Measurements from ENCODE around the gene TAF9. TPM values are rescaled to one million over a fixed set of nuclear protein-coding genes. Genes with fewer than 3 reads are reported as not detected.
A peak's percentile ranks its signal among the peaks of the same experiment; 100 is the strongest.

The TAF9 gene
- total and polyA plus RNA-seq, 2 of the 13 experiments (the other 11 are each of a cell fraction or from before 2014, with no cell fraction given), result 113 to 218 TPM

GRCh38 chr5:69378376-69378775 is 9.1 kb upstream of the TAF9 start:
- POLR2A ChIA-PET, result no interaction called here
- no peak overlapping the region for H2AFZ ChIP-seq (ENCODE audit: low read length)
- H3K79me2 ChIP-seq (ENCODE audit: insufficient read depth, low read length), result no peaks in the 10 kb centered on the region
- H3K9ac ChIP-seq (ENCODE audit: insufficient read depth, low read depth, low read length), result no peak overlapping the region
- ATAC-seq (no peak), DNase-seq (ENCODE audit: low spot score) (no peak), FAIRE-seq (no peak)
- no TSS peak for BruUV-seq (replicated peaks)
- H3K27ac ChIP-seq (ENCODE audit: extremely low read length, insufficient read depth, low read length), result no peak overlapping the region
- no peaks in the 10 kb centered on the region for H3K4me1 ChIP-seq (ENCODE audit: insufficient read depth, low read length)
- no peak overlapping the region for H3K4me3 ChIP-seq (replicated peaks in 1 of 3; ENCODE audit: insufficient read depth in 1 of 3, low read depth in 2 of 3, low read length in 3 of 3)
- in situ Hi-C loops (cut with HindIII; ENCODE audit: extremely low pct_ligation_motif_present, low pct_unique_long_range_greater_than_20kb), result no loop called here
- CTCF ChIA-PET (ENCODE audit: low intra/inter-chr PET ratio, low total read pairs), result no interaction called here
- no peak overlapping the region for H3K4me2 ChIP-seq (ENCODE audit: low read depth, low read length)
- peaks cover 8 to 32% of the 10 kb centered on the region in 2 experiments for H3K36me3 ChIP-seq (replicated peaks in 1 of 2; ENCODE audit: control insufficient read depth in 1 of 2, insufficient read depth in 2 of 2, low read length in 2 of 2)
- H3K9me3 ChIP-seq (ENCODE audit: low read length), result no peaks in the 10 kb centered on the region
- TF ChIP-seq MAFK (conservative IDR thresholded peaks at IDR 0.05 in 1 of 2, IDR thresholded peaks at IDR 0.05 in 1 of 2; ENCODE audit: low read length in 2 of 2) (peak; percentile 77 to 89), MAFF (IDR thresholded peaks at IDR 0.05; ENCODE audit: low read depth, low read length) (peak; percentile 80), AGO1 (IDR thresholded peaks at IDR 0.05; ENCODE audit: low read depth, low read length, poor library complexity, severe bottlenecking) (no peak)
- intact Hi-C loops (cut with micrococcal nuclease; ENCODE audit: unreplicated experiment), result no loop called here
- H3K27me3 ChIP-seq (ENCODE audit: control insufficient read depth in 1 of 2, insufficient read depth in 2 of 2, low read length in 2 of 2), result no peaks in the 10 kb centered on the region
- no peaks in the 10 kb centered on the region for H4K20me1 ChIP-seq (ENCODE audit: insufficient read depth, low read length)

DNA sequence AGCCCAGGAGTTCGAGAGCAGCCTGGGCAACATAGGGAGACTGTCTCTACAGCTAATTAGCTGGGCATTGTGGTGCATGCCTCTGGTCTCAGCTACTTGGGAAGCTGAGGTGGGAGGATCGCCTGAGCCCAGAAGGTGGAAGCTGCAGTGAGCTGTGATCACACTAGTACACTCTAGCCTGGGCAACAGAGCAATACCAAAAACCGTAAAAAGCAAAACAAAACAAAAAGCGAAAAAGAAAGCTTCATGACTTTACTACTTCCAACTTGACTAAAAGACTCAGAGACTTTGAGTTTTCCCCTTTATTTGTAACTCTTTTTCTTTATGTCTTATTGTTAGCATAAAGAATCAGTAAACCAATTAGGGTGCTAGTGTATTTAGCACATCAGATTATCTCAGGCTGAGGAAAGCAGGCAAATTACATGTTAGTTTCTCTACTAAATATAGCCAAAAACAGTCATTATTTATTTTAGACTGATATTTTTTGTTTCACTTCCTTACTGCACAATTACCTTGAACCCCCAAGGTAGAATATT is 5.7 kb upstream of the TAF9 start:
- peaks cover 22% of the 10 kb centered on the region for H3K79me2 ChIP-seq (ENCODE audit: insufficient read depth, low read length)
- no peaks in the 10 kb centered on the region for H4K20me1 ChIP-seq (ENCODE audit: insufficient read depth, low read length)
- no peak overlapping the region for H2AFZ ChIP-seq (ENCODE audit: low read length)
- intact Hi-C loops (cut with micrococcal nuclease; ENCODE audit: unreplicated experiment), result no loop called here
- H3K9me3 ChIP-seq (ENCODE audit: low read length), result no peaks in the 10 kb centered on the region
- no peaks in the 10 kb centered on the region; a peak in 1 of 5 replicates for H3K27me3 ChIP-seq (ENCODE audit: control insufficient read depth in 1 of 2, insufficient read depth in 2 of 2, low read length in 2 of 2)
- no peak overlapping the region for H3K4me3 ChIP-seq (replicated peaks in 1 of 3; ENCODE audit: insufficient read depth in 1 of 3, low read depth in 2 of 3, low read length in 3 of 3)
- CTCF ChIA-PET (ENCODE audit: low intra/inter-chr PET ratio, low total read pairs), result no interaction called here
- no TSS peak for BruUV-seq (replicated peaks)
- FAIRE-seq (no peak), ATAC-seq (no peak), DNase-seq (ENCODE audit: low spot score) (no peak)
- H3K36me3 ChIP-seq (replicated peaks in 1 of 2; ENCODE audit: control insufficient read depth in 1 of 2, insufficient read depth in 2 of 2, low read length in 2 of 2), result peaks cover 5 to 20% of the 10 kb centered on the region in 2 experiments
- peaks cover 19% of the 10 kb centered on the region for H3K4me1 ChIP-seq (ENCODE audit: insufficient read depth, low read length)
- 93% methylated on average over 4 of the region's 4 CpGs for WGBS (ENCODE audit: low lambda C conversion rate)
- H3K4me2 ChIP-seq (ENCODE audit: low read depth, low read length), result no peak overlapping the region
- POLR2A ChIA-PET, result no interaction called here
- TF ChIP-seq ZMYM3 (CRISPR knock-in tag; IDR thresholded peaks at IDR 0.05), result no peak
- no peak for TF ChIP-seq SCMH1 (CRISPR knock-in tag; IDR thresholded peaks at IDR 0.05; ENCODE audit: borderline replicate concordance)
- TF ChIP-seq CAMTA2 (CRISPR knock-in tag; IDR thresholded peaks at IDR 0.05; ENCODE audit: borderline replicate concordance), result no peak
- TF ChIP-seq SP1 (IDR thresholded peaks at IDR 0.05), result no peak
- TF ChIP-seq SP1 (CRISPR knock-in tag; IDR thresholded peaks at IDR 0.05), result no peak
- TF ChIP-seq, protein P1, sequence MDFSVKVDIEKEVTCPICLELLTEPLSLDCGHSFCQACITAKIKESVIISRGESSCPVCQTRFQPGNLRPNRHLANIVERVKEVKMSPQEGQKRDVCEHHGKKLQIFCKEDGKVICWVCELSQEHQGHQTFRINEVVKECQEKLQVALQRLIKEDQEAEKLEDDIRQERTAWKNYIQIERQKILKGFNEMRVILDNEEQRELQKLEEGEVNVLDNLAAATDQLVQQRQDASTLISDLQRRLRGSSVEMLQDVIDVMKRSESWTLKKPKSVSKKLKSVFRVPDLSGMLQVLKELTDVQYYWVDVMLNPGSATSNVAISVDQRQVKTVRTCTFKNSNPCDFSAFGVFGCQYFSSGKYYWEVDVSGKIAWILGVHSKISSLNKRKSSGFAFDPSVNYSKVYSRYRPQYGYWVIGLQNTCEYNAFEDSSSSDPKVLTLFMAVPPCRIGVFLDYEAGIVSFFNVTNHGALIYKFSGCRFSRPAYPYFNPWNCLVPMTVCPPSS (IDR thresholded peaks at IDR 0.05), result no peak
- no peak for TF ChIP-seq MNT (IDR thresholded peaks at IDR 0.05)
- TF ChIP-seq FOXK2 (IDR thresholded peaks at IDR 0.05), result no peak
- in situ Hi-C loops (cut with HindIII; ENCODE audit: extremely low pct_ligation_motif_present, low pct_unique_long_range_greater_than_20kb), result no loop called here
- no peak overlapping the region for H3K27ac ChIP-seq (ENCODE audit: extremely low read length, insufficient read depth, low read length)
- H3K9ac ChIP-seq (ENCODE audit: insufficient read depth, low read depth, low read length), result no peak overlapping the region
